ENCODE measurements around the gene PWP2. TPM values are rescaled to one million over a fixed set of nuclear protein-coding genes. Genes with fewer than 3 reads are reported as not detected.
A peak's percentile ranks its signal among the peaks of the same experiment; 100 is the strongest.

Gene PWP2
- total RNA-seq, 1 donor from 2014 or later, result 22.1 TPM

DNA sequence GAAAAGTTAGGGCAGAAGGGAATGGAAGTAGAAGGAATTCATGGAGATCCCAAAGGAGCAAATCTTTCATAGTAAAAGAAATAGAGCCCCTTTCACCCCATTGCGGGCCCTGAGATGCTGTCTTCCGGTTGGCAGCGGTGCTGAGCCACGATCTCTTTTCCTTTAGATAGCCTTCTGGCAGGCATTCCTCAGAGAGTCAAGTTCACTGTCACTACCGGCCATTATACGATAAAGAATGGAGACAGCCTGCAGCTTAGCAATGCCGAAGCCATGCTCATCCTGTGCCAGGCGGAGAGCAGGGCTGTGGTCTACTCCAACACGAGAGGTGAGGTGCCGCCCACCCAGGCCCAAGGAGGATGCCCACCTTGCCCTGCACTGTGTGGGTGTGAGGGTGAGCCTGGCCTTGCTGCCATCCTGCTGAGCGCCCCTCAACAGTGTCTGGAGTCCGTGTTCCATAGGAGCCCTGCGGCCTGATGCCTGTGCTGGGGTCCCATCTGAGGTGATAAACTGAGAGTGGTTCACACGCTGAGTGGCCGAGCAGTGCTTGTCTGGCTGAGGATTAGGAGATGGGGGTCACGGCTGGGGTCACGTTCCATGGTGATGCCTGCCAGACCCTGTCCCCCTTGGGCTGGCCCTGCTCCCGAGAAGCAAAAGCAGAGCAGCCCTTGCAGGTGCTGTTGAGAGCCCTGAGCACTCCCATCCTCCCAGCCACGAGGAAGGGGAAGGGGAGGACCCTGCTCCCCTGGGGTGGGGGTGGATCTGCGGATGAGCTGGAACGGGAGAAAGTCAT, 20.4 kb upstream of the PWP2 start:
- no peak overlapping the region for H3K27ac Mint-ChIP-seq (ENCODE audit: unreplicated experiment)
- H3K4me3 Mint-ChIP-seq (ENCODE audit: unreplicated experiment), result no peak overlapping the region
- DNase-seq, result no peak
- H3K27me3 Mint-ChIP-seq (ENCODE audit: unreplicated experiment), result no peaks in the 10 kb centered on the region
- peaks cover 2% of the 10 kb centered on the region for H3K9me3 Mint-ChIP-seq (ENCODE audit: unreplicated experiment)
- TF ChIP-seq, protein P1, sequence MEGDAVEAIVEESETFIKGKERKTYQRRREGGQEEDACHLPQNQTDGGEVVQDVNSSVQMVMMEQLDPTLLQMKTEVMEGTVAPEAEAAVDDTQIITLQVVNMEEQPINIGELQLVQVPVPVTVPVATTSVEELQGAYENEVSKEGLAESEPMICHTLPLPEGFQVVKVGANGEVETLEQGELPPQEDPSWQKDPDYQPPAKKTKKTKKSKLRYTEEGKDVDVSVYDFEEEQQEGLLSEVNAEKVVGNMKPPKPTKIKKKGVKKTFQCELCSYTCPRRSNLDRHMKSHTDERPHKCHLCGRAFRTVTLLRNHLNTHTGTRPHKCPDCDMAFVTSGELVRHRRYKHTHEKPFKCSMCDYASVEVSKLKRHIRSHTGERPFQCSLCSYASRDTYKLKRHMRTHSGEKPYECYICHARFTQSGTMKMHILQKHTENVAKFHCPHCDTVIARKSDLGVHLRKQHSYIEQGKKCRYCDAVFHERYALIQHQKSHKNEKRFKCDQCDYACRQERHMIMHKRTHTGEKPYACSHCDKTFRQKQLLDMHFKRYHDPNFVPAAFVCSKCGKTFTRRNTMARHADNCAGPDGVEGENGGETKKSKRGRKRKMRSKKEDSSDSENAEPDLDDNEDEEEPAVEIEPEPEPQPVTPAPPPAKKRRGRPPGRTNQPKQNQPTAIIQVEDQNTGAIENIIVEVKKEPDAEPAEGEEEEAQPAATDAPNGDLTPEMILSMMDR (IDR thresholded peaks at IDR 0.05; ENCODE audit: partially characterized antibody, unreplicated experiment), result no peak
- no peaks in the 10 kb centered on the region for H3K4me1 Mint-ChIP-seq (ENCODE audit: low read depth, unreplicated experiment)
- peaks cover 12% of the 10 kb centered on the region for H3K36me3 Mint-ChIP-seq (ENCODE audit: unreplicated experiment)

DNA sequence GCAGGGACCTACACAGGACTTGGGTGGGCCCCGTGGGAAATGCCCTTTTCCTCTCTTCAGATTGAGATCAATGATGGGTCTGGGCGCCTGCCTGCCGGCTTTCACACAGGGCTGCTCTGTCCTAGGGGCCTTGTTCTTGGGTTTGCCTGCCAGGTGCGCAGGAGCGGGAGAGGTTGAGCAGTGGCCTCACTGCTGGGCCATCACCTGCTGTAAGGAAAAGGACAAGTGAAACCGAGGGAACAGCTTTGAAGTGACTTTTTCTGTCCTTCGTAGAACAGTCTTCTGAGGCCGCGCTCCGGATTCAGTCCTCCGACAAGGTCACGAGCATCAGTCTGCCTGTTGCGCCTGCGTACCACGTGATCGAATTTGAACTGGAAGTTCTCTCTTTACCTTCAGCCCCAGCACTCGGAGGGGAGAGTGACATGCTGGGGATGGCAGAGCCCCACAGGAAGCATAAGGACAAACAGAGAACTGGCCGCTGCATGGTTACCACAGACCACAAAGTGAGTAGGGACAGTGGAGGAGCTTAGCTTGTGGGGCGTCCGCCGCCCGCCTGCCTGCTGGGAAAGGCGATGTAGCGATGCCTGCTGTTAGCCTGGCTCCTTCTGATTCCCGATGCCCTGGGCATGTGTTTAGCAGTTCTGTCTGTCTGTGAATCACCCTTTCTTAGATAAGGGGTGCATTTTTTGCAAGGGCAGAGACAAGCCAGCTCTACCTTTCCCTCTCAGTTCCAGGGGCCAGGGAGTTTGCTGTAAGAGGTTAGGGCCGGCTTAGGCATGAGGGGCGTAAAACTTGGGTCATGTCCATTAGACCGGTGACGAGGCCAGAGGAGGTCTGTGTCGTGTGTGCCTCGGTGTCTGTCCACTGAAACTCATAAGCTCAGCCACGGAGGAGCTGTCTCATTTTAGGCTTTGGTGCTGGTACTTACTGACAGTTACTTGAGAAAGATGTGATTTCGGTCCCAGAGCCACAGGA, 19.5 kb upstream of the PWP2 start:
- no peak overlapping the region for H3K4me3 Mint-ChIP-seq (ENCODE audit: unreplicated experiment)
- H3K4me1 Mint-ChIP-seq (ENCODE audit: low read depth, unreplicated experiment), result no peaks in the 10 kb centered on the region
- TF ChIP-seq, protein P1 (IDR thresholded peaks at IDR 0.05; ENCODE audit: partially characterized antibody, unreplicated experiment), result no peak
- DNase-seq, result no peak
- H3K36me3 Mint-ChIP-seq (ENCODE audit: unreplicated experiment), result peaks cover 12% of the 10 kb centered on the region
- H3K9me3 Mint-ChIP-seq (ENCODE audit: unreplicated experiment), result peaks cover 2% of the 10 kb centered on the region
- peak overlapping the region; percentile 56 for H3K27ac Mint-ChIP-seq (ENCODE audit: unreplicated experiment)
- no peaks in the 10 kb centered on the region for H3K27me3 Mint-ChIP-seq (ENCODE audit: unreplicated experiment)

- Mint-ChIP-seq H3K27me3 (ENCODE audit: unreplicated experiment) (no peaks in the 10 kb centered on the region), H3K9me3 (ENCODE audit: unreplicated experiment) (peaks cover 2% of the 10 kb centered on the region), H3K27ac (ENCODE audit: unreplicated experiment) (peak overlapping the region; percentile 5), H3K4me3 (ENCODE audit: unreplicated experiment) (no peak overlapping the region), H3K36me3 (ENCODE audit: unreplicated experiment) (peaks cover 12% of the 10 kb centered on the region), H3K4me1 (ENCODE audit: low read depth, unreplicated experiment) (no peaks in the 10 kb centered on the region)
- TF ChIP-seq, protein P1 (IDR thresholded peaks at IDR 0.05; ENCODE audit: partially characterized antibody, unreplicated experiment), result no peak
- DNase-seq, result no peak
These were observed 18.8 kb upstream of the PWP2 start for GRCh38 chr21:44088401-44088780.

DNA sequence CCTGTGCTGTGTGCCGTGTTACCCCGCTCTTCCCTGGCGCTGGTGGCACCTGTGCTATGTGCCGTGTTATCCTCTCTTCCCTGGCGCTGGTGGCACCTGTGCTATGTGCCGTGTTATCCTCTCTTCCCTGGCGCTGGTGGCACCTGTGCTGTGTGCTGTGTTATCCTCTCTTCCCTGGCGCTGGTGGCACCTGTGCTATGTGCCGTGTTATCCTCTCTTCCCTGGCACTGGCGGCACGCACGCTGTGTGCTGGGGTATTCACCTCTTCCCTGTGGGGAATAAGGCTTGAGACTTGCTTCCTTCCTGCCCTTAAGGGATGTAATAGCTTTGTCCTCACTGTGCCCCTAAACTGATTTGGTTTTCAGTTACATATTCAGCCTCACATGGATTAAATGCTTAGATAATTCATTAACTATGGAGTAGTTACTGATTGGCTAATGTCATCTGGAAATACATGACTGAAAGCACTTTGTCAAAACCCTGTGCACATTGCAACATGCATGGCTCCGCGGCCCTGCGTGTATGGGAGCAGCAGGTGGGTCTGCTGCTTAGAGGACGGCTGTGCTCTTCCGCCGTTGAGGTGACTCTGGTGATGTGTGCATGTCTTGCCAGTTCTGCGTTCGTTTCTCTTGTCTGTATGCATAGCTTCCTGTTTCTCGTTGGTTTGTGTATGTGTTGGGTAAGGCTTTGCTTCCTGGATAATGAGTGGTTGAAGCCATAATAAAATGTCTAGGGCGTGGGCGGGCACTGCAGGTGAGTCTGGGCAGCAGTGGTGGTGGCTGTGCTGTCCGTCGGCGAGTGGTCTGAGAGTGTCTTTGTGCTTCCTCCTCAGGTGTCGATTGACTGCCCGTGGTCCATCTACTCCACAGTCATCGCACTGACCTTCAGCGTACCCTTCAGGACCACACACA, 17.9 kb upstream of the PWP2 start:
- Mint-ChIP-seq H3K9me3 (ENCODE audit: unreplicated experiment) (peaks cover 2% of the 10 kb centered on the region), H3K36me3 (ENCODE audit: unreplicated experiment) (peaks cover 12% of the 10 kb centered on the region), H3K4me3 (ENCODE audit: unreplicated experiment) (no peak overlapping the region)

More for the DNA sequence above, 17.9 kb upstream of the PWP2 start:
- Mint-ChIP-seq H3K27ac (ENCODE audit: unreplicated experiment) (peak overlapping the region; percentile 5), H3K27me3 (ENCODE audit: unreplicated experiment) (no peaks in the 10 kb centered on the region), H3K4me1 (ENCODE audit: low read depth, unreplicated experiment) (no peaks in the 10 kb centered on the region)
- no peak for DNase-seq
- TF ChIP-seq, protein P1 (IDR thresholded peaks at IDR 0.05; ENCODE audit: partially characterized antibody, unreplicated experiment), result no peak

Data from glutamatergic neuron (in vitro differentiated cells).